ENCODE measurements around the gene PROCA1.
"Not testable (repeated sequence)": the region's sequence is repeated elsewhere in the genome, so short reads cannot be mapped to it uniquely, and the experiment has no call there.

Gene PROCA1

DNA sequence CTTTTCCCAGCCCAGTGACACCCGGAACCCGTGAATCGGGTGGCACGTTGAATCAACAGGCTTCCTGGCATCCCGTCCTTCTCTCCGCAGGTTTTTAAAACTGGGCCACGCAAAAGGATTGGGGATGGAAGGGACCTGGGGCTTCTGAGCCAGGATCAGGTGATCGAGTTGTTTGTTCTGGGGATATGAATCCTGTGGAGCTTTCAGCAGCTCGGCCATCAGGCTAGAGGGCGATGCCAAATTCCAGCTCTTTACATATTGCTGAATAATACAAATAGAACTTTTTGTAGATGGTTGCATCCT, 49.2 kb downstream of the PROCA1 start:
- DNase-seq (ENCODE audit: low spot score in 2 of 2), result no peak
- peaks cover 16% of the 10 kb centered on the region for H3K36me3 Mint-ChIP-seq
- H3K27ac Mint-ChIP-seq, result peak overlapping the region; percentile 100
- no peak for ATAC-seq (ENCODE audit: low read depth)
- no peaks in the 10 kb centered on the region for H3K27me3 Mint-ChIP-seq
- H3K9me3 Mint-ChIP-seq, result no peaks in the 10 kb centered on the region
- H3K4me1 Mint-ChIP-seq, result peaks cover 39% of the 10 kb centered on the region
- H3K4me3 Mint-ChIP-seq, result peak overlapping the region; percentile 100

DNA sequence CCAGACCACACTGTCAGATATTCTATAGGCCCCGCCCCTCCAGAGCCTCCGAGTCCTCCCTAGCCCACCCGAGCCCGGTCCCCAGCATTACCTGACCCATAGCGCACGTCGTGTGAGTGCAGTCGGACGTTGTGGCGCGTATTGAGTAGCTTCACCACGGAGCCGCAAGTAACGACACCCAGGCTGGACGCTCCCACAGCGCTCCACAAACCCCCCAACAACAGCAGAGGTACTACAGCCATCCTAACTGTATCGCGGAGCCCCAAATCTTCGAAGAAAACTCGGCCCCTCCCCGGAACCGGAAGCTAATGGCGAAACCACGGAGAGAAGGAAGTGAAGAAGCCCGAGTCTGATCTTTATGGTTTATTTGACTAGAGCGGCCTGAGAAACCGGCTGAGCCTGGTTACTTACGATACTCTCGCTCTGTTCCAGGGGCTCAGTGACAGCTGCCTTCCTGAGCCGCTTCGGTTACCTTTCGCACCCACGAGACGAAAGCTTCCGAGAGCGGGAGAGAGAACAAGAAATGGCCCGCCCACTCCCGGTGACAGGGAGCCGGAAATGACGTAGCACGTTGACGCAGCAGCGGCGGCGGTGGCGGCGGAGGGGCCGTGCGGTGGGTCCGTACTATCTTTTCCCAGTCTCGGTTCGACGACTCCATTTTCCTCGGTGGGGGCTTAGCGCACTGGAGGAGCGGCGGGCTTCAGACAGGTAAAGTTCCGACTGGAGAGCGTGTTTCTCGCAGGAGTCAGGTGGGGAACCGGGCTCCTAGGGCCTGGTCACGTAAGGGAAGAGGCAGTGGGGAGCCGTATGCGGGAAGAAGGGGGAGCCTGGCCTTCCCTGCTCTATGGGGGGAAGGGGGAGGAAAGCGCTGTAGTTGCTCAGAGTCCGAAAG, 49.8 kb downstream of the PROCA1 start, which contains the start of the genes SDF2 and SUPT6H:
TSS of gene SDF2 (minus strand) at position 272 of the 892 bp plus-strand sequence. CDS start at position 242, 30 bp downstream.
TSS of gene SUPT6H (plus strand) at position 571 of the 892 bp plus-strand sequence. CDS start 11,197 bp downstream, outside the sequence.
- H3K36me3 Mint-ChIP-seq, result peaks cover 16% of the 10 kb centered on the region
- H3K4me1 Mint-ChIP-seq, result peaks cover 38% of the 10 kb centered on the region
- no peaks in the 10 kb centered on the region for H3K27me3 Mint-ChIP-seq
- peak within 1 kb of the TSS; percentile 100 for H3K27ac Mint-ChIP-seq
- ATAC-seq (ENCODE audit: low read depth) (peak; percentile 85), DNase-seq (ENCODE audit: low spot score in 2 of 2) (peak; percentile 90 to 96)
- no peaks in the 10 kb centered on the region for H3K9me3 Mint-ChIP-seq
- H3K4me3 Mint-ChIP-seq, result peak within 1 kb of the TSS; percentile 100

- DNase-seq (ENCODE audit: low spot score in 2 of 2); H3K9me3 Mint-ChIP-seq; H3K4me3 Mint-ChIP-seq; H3K27ac Mint-ChIP-seq; ATAC-seq (ENCODE audit: low read depth); H3K27me3 Mint-ChIP-seq: not testable (repeated sequence)
- H3K36me3 Mint-ChIP-seq, result peaks cover 13% of the 10 kb centered on the region
- peaks cover 32% of the 10 kb centered on the region for H3K4me1 Mint-ChIP-seq
These were observed 52.2 kb downstream of the PROCA1 start for GRCh38 chr17:28659497-28659881.

- not testable (repeated sequence) for H3K9me3 Mint-ChIP-seq; DNase-seq (ENCODE audit: low spot score in 2 of 2); H3K4me3 Mint-ChIP-seq; ATAC-seq (ENCODE audit: low read depth); H3K27me3 Mint-ChIP-seq; H3K27ac Mint-ChIP-seq
- peaks cover 29% of the 10 kb centered on the region for H3K4me1 Mint-ChIP-seq
- peaks cover 11% of the 10 kb centered on the region for H3K36me3 Mint-ChIP-seq
These were observed 52.8 kb downstream of the PROCA1 start for GRCh38 chr17:28658766-28659496.

- DNase-seq (ENCODE audit: low spot score in 2 of 2); H3K27me3 Mint-ChIP-seq; H3K9me3 Mint-ChIP-seq; H3K27ac Mint-ChIP-seq; ATAC-seq (ENCODE audit: low read depth); H3K4me3 Mint-ChIP-seq: not testable (repeated sequence)
- peaks cover 25% of the 10 kb centered on the region for H3K4me1 Mint-ChIP-seq
- peaks cover 11% of the 10 kb centered on the region for H3K36me3 Mint-ChIP-seq
These were observed 53.3 kb downstream of the PROCA1 start for GRCh38 chr17:28658342-28658741.

GRCh38 chr17:28657756-28658155, 53.9 kb downstream of the PROCA1 start:
- DNase-seq (ENCODE audit: low spot score in 2 of 2) (no peak), ATAC-seq (ENCODE audit: low read depth) (no peak)
- Mint-ChIP-seq H3K27ac (no peak overlapping the region), H3K36me3 (peaks cover 11% of the 10 kb centered on the region), H3K9me3 (no peaks in the 10 kb centered on the region), H3K4me1 (peaks cover 19% of the 10 kb centered on the region), H3K27me3 (no peaks in the 10 kb centered on the region), H3K4me3 (no peak overlapping the region)

DNA sequence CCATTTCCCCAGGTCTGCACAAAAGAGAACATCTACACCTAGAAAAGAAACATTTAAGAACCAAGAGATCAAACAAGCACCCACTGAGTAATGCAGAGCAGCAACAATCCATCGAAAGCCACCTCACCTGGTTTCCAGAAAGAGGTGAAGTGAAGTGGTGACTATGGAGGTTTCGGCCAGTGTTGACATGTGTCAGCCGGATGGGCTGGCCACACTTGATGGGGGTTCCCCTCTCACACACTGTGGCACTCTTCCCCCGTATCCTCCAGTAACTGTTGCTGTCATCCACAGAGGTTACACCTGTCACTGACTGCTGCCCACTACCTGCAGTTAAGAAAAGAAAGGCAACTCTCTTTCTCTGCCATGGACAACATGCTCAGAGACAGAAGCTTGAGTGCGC, 56.5 kb downstream of the PROCA1 start:
- peaks cover 16% of the 10 kb centered on the region for H3K36me3 Mint-ChIP-seq
- no peaks in the 10 kb centered on the region for H3K27me3 Mint-ChIP-seq
- no peak for DNase-seq (ENCODE audit: low spot score in 2 of 2)
- H3K4me3 Mint-ChIP-seq, result no peak overlapping the region
- no peak overlapping the region for H3K27ac Mint-ChIP-seq
- H3K4me1 Mint-ChIP-seq, result peaks cover 10% of the 10 kb centered on the region
- no peaks in the 10 kb centered on the region for H3K9me3 Mint-ChIP-seq
- ATAC-seq (ENCODE audit: low read depth), result no peak

Data from memory B cell (primary cell).